ENCODE data around the gene PRLH.

PRLH gene

GRCh38 chr2:237540223-237540775 lies 26.1 kb upstream of the PRLH start:
- DNase-seq, result no peak

- DNase-seq, result peak; percentile 34
These were observed 25.6 kb upstream of the PRLH start for GRCh38 chr2:237540823-237541222.

GRCh38 chr2:237541243-237541642 lies 25.1 kb upstream of the PRLH start:
- DNase-seq, result no peak

GRCh38 chr2:237542001-237542704 lies 24.2 kb upstream of the PRLH start:
- DNase-seq, result no peak

GRCh38 chr2:237546040-237546875 lies 20.1 kb upstream of the PRLH start:
- no peak for DNase-seq

GRCh38 chr2:237546876-237547395 lies 19.4 kb upstream of the PRLH start:
- no peak for DNase-seq

- DNase-seq, result peak; percentile 48
These were observed 18.4 kb upstream of the PRLH start for GRCh38 chr2:237547841-237548416.

GRCh38 chr2:237549216-237549615 lies 17.2 kb upstream of the PRLH start:
- no peak for DNase-seq

- DNase-seq, result no peak
These were observed 16.5 kb upstream of the PRLH start for GRCh38 chr2:237549643-237550415.

GRCh38 chr2:237551071-237551574 lies 15.3 kb upstream of the PRLH start:
- DNase-seq, result no peak

GRCh38 chr2:237552908-237553307 lies 13.5 kb upstream of the PRLH start:
- no peak for DNase-seq

GRCh38 chr2:237553948-237554347 lies 12.4 kb upstream of the PRLH start:
- DNase-seq, result no peak

- no peak for DNase-seq
These were observed 10.8 kb upstream of the PRLH start for GRCh38 chr2:237555560-237555959.

- peak; percentile 50 for DNase-seq
These were observed 9.4 kb upstream of the PRLH start for GRCh38 chr2:237556773-237557632.

GRCh38 chr2:237557633-237558015 lies 8.8 kb upstream of the PRLH start:
- no peak for DNase-seq

GRCh38 chr2:237558961-237559641 lies 7.3 kb upstream of the PRLH start:
- peak; percentile 92 for DNase-seq

- DNase-seq, result no peak
These were observed 5.2 kb upstream of the PRLH start for GRCh38 chr2:237561221-237561620.

- no peak for DNase-seq
These were observed 2.6 kb upstream of the PRLH start for GRCh38 chr2:237563816-237564215.

GRCh38 chr2:237564526-237565131 lies 1.7 kb upstream of the PRLH start:
- no peak for DNase-seq

GRCh38 chr2:237565974-237566373 lies 400 bp upstream of the PRLH start:
- DNase-seq, result no peak

Data from NCI-H510A treated with DMSO at 0.1 percent for 48 hours (cell line).